Ovary (tissue), 9 donors: Measurements from ENCODE around the gene PCDHGB5. TPM values are rescaled to one million over a fixed set of nuclear protein-coding genes. Genes with fewer than 3 reads are reported as not detected.

ENCODE experiments used
- DNase-seq, 5 donors: peaks; one replicate each; pipeline ENCODE4 v3.0.0-alpha.2; 2019 to 2020
- H3K27ac ChIP-seq, 2 donors: fragments of 200-600 bp; one replicate each; pipeline versions ENCODE4 v1.5.1 to v1.8.0; 2019 to 2022
- H3K27me3 ChIP-seq: fragments of 200-600 bp; one replicate; pipeline ENCODE4 v1.8.0; 2022
- H3K36me3 ChIP-seq: fragments of 200-600 bp; sonication (generic); one replicate; pipeline ENCODE4 v1.5.1; 2019
- H3K4me1 ChIP-seq: one replicate; pipeline ENCODE4 v1.8.1; 2013; ENCODE audit warnings: mild to moderate bottlenecking, moderate library complexity; ENCODE audit not compliant: insufficient read depth
- H3K4me3 ChIP-seq: fragments of 200-600 bp; sonication (generic); one replicate; pipeline ENCODE4 v1.5.1; 2017
- H3K9me3 ChIP-seq, 2 donors: fragments of 200-600 bp in 1 of 2; sonication (generic) in 1 of 2; one replicate each; pipeline versions ENCODE4 v1.5.1 to v1.8.1; 2013 to 2019; ENCODE audit warnings: mild to moderate bottlenecking in 1 of 2, moderate library complexity in 1 of 2
- EP300 ChIP-seq: sonication (generic); formaldehyde crosslinking; IDR thresholded peaks from one replicate; pipeline ENCODE4 v1.6.1; 2017; ENCODE audit warnings: antibody characterized with exemption
- POLR2A ChIP-seq: fragments of 450-650 bp; IDR thresholded peaks from one replicate; pipeline ENCODE4 v1.6.1; 2017; ENCODE audit warnings: antibody characterized with exemption, mild to moderate bottlenecking, moderate library complexity
- WGBS, 3 donors: extraction: QIAGEN DNeasy Blood & Tissue Kit in 1 of 3; methylation state at CpG; one replicate each; pipeline versions ENCODE4 v1.1.5 to v1.1.7; 2013 to 2017; 5-methylcytosine and 5-hydroxymethylcytosine counted together
- intact Hi-C, 4 donors: fragments of 100-400 bp; cut with DNase I; formaldehyde crosslinking; loops; one replicate each; pipeline versions ENCODE4 v1.11.0 to v1.15.1; 2022 to 2023
- polyA plus RNA-seq, 2 donors: library from polyadenylated mRNA; stranded (reverse); fragments of 200-250 nt in 1 of 2; fragments of 350-450 nt in 1 of 2; fragmentation: Illumina TruSeq in 1 of 2; extraction: RNeasy Lipid Tissue Mini Kit (QIAGEN cat#74804) in 1 of 2; gene quantifications; one replicate each; pipeline ENCODE4 v1.2.3, GENCODE V29; 2013 to 2014
- total RNA-seq, 7 donors: library from RNA; depleted of rRNA in 2 of 7; stranded (reverse); fragments of >200 nt in 2 of 7; fragmentation: NEBNext Ultra II Directional in 3 of 7; extraction: Animal tissue kit (Norgen Biotek cat#: 25700) in 3 of 7; gene quantifications; one replicate each; pipeline versions ENCODE4 v1.1.0 to v1.2.4, GENCODE V29; 2016 to 2023
- TF ChIP-seq, protein P1 (sequence below), 3 donors: fragments of 450-650 bp in 2 of 3; fragments of 200-600 bp in 1 of 3; IDR thresholded peaks; one replicate each; pipeline versions ENCODE4 v1.5.1 to v1.8.0; 2016 to 2022; ENCODE audit warnings: antibody characterized with exemption in 3 of 3, mild to moderate bottlenecking in 1 of 3
- donor health status: DM: no; HTN: no; CAD: no; lungs with moderate emphysema.
- donor health status: DM: no; HTN: no; CAD: no.
- donor health status: Bipolar disorder and iron deficiency.
- donor health status: DM: yes; HTN: yes; CAD: no.
- donor health status: DM: no; HTN: no; CAD: no.
- donor health status: DM: yes; HTN: yes; CAD: no.

The PCDHGB5 gene
- total and polyA plus RNA-seq, 9 donors: 4.5 to 19.7 (median 16.5) TPM

DNA sequence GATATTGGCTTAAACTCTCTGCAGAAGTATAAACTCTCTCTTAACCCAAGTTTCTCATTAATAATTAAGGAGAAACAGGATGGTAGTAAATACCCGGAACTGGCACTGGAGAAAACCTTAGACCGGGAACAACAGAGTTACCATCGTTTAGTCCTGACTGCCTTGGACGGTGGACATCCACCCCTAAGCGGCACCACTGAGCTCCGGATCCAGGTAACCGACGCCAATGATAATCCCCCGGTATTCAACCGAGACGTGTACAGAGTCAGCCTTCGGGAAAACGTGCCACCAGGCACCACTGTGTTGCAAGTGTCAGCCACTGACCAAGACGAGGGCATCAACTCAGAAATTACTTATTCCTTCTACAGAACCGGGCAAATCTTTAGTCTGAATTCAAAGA is 861 bp downstream of the PCDHGB5 start:
- DNase-seq: no peak
- H3K36me3 ChIP-seq: no peaks in the 10 kb centered on the region
- no peak overlapping the region for H3K4me3 ChIP-seq
- 21 to 36% (median 26%) methylated on average over 15 of the region's 15 CpGs for WGBS, 3 donors
- intact Hi-C loops: loop anchor here in 1 of 4 donors (10.0 kb wide), 1 partner anchor 156 kb away; no protein-coding TSS in a partner anchor
- H3K27ac ChIP-seq: no peak overlapping the region
- H3K9me3 ChIP-seq: peaks cover 10 to 42% of the 10 kb centered on the region in 2 donors
- TF ChIP-seq, protein P1, sequence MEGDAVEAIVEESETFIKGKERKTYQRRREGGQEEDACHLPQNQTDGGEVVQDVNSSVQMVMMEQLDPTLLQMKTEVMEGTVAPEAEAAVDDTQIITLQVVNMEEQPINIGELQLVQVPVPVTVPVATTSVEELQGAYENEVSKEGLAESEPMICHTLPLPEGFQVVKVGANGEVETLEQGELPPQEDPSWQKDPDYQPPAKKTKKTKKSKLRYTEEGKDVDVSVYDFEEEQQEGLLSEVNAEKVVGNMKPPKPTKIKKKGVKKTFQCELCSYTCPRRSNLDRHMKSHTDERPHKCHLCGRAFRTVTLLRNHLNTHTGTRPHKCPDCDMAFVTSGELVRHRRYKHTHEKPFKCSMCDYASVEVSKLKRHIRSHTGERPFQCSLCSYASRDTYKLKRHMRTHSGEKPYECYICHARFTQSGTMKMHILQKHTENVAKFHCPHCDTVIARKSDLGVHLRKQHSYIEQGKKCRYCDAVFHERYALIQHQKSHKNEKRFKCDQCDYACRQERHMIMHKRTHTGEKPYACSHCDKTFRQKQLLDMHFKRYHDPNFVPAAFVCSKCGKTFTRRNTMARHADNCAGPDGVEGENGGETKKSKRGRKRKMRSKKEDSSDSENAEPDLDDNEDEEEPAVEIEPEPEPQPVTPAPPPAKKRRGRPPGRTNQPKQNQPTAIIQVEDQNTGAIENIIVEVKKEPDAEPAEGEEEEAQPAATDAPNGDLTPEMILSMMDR (IDR thresholded peaks at IDR 0.05): no peak
- no peak for TF ChIP-seq EP300
- TF ChIP-seq POLR2A: no peak
- H3K4me1 ChIP-seq: no peaks in the 10 kb centered on the region
- H3K27me3 ChIP-seq: no peaks in the 10 kb centered on the region

DNA sequence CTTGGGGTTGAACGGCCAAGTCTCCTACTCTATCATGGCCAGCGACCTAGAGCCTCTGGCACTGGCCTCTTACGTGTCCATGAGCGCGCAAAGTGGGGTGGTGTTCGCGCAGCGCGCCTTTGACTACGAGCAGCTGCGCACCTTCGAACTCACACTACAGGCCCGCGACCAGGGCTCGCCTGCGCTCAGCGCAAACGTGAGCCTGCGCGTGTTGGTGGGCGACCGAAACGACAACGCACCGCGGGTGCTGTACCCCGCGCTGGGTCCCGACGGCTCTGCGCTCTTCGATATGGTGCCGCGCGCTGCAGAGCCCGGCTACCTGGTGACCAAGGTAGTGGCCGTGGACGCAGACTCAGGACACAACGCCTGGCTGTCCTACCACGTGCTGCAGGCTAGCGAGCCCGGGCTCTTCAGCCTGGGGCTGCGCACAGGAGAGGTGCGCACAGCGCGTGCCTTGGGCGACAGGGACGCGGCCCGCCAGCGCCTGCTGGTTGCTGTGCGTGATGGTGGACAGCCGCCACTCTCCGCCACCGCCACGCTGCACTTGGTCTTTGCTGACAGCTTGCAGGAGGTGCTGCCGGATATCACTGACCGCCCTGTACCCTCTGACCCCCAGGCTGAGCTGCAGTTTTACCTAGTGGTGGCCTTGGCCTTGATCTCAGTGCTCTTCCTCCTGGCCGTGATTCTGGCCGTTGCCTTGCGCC is 2.0 kb downstream of the PCDHGB5 start:
- Histone ChIP-seq H3K9me3 (peaks cover 10 to 38% of the 10 kb centered on the region in 2 donors), H3K27me3 (no peaks in the 10 kb centered on the region), H3K4me3 (no peak overlapping the region), H3K27ac (no peak overlapping the region), H3K4me1 (no peaks in the 10 kb centered on the region), H3K36me3 (no peaks in the 10 kb centered on the region)
- WGBS, 3 donors: 21 to 29% (median 21%) methylated on average over 5 to 61 of the region's 61 CpGs
- intact Hi-C loops: loop anchor here in 2 of 4 donors (10.0 kb wide), 1 partner anchor 155 kb away; no protein-coding TSS in a partner anchor
- DNase-seq: no peak
- TF ChIP-seq, protein P1 (IDR thresholded peaks at IDR 0.05): no peak
- TF ChIP-seq EP300: no peak
- TF ChIP-seq POLR2A: no peak

DNA sequence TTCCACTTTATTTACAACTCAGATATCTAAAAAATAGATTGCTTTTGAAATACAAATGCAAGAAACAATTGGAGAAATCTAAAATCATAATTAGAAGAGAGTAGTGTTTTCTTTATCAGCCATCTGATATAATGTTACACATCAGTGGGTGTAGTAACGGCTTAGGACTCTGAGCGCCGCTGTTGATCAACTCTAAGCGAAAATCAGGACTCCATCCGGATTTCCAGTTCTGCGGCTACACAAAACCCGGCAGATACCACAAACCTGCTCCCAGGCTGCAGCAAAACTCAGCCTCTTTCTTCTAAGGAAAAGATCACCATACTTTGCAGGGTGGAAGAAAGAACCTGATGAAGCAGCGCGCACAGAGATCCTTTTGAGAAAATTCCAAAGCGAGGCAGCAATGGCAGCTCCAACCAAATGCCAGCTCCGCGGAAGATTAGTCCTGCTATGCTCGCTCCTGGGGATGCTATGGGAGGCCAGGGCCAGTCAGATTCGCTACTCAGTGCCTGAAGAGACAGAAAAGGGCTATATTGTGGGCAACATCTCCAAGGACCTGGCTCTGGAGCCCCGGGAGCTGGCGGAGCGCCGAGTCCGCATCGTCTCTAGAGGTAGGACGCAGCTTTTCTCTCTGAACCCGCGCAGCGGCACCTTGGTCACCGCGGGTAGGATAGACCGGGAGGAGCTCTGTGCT is 5.0 kb downstream of the PCDHGB5 start, which contains the start of gene PCDHGA9:
Gene PCDHGA9, plus strand, starts transcription at position 226 of the 691 bp plus-strand sequence. Its CDS starts 175 bp downstream, at position 401.
- DNase-seq: peak in 1 of 5 donors; percentile 28
- H3K27ac ChIP-seq: no peak within 1 kb of the TSS
- H3K9me3 ChIP-seq: peaks cover 10 to 44% of the 10 kb centered on the region in 2 donors
- H3K27me3 ChIP-seq: no peaks in the 10 kb centered on the region
- no peaks in the 10 kb centered on the region for H3K36me3 ChIP-seq
- H3K4me1 ChIP-seq: no peaks in the 10 kb centered on the region
- WGBS, 3 donors: 12 to 16% (median 13%) methylated on average over 27 of the region's 27 CpGs
- H3K4me3 ChIP-seq: peak within 1 kb of the TSS; percentile 12
- TF ChIP-seq POLR2A (no peak), EP300 (no peak)
- TF ChIP-seq, protein P1 (IDR thresholded peaks at IDR 0.05): no peak
- intact Hi-C loops: loop anchor here in 1 of 4 donors (10.0 kb wide), 1 partner anchor 152 kb away; no protein-coding TSS in a partner anchor

DNA sequence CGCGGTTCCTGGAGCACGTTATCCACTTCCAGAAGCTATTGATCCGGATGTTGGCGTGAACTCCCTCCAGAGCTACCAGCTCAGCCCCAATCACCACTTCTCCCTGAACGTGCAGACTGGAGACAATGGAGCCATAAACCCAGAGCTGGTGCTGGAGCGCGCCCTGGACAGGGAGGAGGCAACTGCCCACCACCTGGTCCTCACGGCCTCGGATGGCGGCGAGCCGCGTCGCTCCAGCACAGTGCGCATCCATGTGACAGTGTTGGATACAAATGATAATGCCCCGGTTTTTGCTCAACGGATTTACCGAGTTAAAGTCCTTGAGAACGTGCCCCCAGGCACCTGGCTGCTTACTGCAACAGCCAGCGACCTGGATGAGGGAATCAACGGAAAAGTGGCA is 5.6 kb downstream of the PCDHGB5 start:
- Histone ChIP-seq H3K4me3 (no peak overlapping the region), H3K9me3 (peaks cover 10 to 44% of the 10 kb centered on the region in 2 donors)
- 23 to 30% (median 24%) methylated on average over 22 of the region's 22 CpGs for WGBS, 3 donors

More for the DNA sequence above, 5.6 kb downstream of the PCDHGB5 start:
- Histone ChIP-seq H3K4me1 (no peaks in the 10 kb centered on the region), H3K36me3 (no peaks in the 10 kb centered on the region), H3K27me3 (no peaks in the 10 kb centered on the region), H3K27ac (no peak overlapping the region)
- intact Hi-C loops: loop anchor here in 1 of 4 donors (10.0 kb wide), 1 partner anchor 151 kb away; no protein-coding TSS in a partner anchor
- DNase-seq: no peak
- TF ChIP-seq EP300 (no peak), POLR2A (no peak)
- TF ChIP-seq, protein P1 (IDR thresholded peaks at IDR 0.05): no peak
